Body of pancreas (tissue), 4 donors: ENCODE data around the gene URM1.

ENCODE experiments used
- CTCF ChIP-seq, 7 experiments: fragments of 450-650 bp in 4 of 7; fragments of 200-600 bp in 3 of 7; sonication (generic) in 3 of 7; IDR thresholded peaks; one replicate each; pipeline ENCODE4 v1.5.1; 2016 to 2019; ENCODE audit warnings: antibody characterized with exemption in 7 of 7
- POLR2A ChIP-seq, 3 donors: fragments of 450-650 bp; IDR thresholded peaks; one replicate each; pipeline ENCODE4 v1.6.1; 2016; ENCODE audit warnings: antibody characterized with exemption in 3 of 3, mild to moderate bottlenecking in 2 of 3

DNA sequence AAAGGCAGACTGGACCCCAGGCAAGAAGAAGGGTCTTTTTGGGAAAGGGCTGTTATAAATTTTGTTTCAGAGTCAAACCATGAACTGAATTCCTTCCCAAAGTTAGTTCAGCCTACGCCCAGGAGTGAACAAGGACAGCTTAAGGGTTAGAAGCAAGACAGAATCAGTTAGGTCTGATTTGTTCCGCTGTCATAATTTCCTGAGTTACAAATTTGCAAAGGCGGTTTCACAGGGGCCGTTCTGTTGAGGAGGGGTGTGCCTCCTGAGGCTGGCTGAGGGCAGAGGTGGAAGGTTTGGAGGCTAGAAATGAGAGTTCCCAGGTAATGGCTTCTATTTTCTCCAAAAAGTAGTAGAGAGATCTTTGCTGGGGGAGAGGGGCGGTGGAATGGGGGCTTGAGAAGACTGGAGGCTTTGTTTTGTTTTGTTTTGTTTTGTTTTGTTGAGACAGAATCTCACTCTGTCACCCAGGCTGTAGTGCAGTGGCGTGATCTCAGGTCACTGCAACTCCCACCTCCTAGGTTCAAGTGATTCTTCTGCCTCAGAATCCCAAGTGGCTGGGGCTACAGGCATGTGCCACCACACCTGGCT lies 45.4 kb downstream of the URM1 start:
- TF ChIP-seq CTCF (IDR thresholded peaks at IDR 0.05) (no peak), POLR2A (IDR thresholded peaks at IDR 0.05) (no peak)
